IPS-NIHi7 (cell line): ENCODE results near the gene CDK8.
"Not testable (repeated sequence)": the region's sequence is repeated elsewhere in the genome, so short reads cannot be mapped to it uniquely, and the experiment has no call there.

Source experiments
- DNase-seq: peaks from one replicate; pipeline ENCODE4 v3.0.0; 2012; ENCODE audit warnings: mixed read lengths; ENCODE audit errors: extremely low spot score

The CDK8 gene

DNA sequence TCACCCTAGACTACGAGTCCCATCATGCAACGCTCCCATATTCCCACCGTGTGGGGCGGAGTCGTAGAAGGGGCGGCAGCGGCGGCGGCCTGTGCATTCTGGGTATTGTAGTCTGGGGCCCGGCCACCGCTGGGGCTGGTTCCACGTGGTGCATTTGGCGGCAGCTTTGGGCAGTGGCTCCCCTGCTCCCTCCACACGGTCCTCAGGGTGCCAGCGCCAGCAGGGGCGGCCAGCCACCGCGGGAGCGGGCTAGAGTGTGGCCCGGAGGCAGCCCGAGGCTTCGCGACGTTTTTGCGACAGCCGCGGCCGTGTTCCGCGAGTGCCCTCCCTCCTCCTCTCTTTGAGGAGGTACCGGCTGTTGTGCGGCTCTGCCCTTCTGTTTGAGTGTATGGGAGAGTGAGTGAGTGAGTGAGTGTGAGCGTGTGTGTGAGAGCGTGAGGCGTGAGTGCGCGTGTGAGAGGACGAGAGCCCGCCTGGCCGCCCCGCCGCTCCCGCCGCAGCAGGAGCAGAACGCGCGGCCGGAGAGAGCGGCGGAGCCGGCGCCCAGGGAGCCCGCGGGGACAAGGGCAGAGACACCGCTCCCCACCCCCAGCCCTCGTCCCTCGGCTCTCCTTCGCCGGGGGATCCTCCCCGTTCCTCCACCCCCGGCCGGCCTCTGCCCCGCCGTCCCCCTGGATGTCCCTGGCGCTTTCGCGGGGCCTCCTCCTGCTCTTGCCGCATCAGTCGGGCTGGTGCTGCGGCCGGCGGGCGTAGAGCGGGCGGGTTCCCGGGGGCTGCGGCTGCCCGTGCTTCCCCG is at the start of gene CDK8:
CDK8 (plus strand) TSS at position 343 of the 796 bp plus-strand sequence. CDS start 513 bp downstream, outside the sequence.
- DNase-seq = peak; percentile 86

DNA sequence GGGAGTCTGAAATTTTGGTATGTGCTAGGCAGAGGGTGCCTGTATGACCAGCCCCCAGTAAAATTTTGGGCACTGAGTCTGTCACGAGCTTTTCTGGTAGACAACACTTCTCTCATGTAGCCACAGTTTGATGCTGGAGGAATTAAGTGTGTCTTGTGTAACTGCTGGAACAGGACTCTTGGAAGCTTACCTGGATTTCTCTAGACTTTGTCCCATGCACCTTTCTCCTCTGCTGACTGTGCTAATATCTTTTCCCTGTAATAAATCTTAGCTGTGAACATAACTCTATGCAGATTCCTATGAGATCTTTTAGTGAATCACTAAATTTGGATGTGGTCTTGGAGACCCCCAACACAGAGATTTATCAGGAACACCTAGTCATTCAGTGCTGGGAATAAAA is 45.6 kb upstream of the CDK8 start:
- DNase-seq = no peak

DNA sequence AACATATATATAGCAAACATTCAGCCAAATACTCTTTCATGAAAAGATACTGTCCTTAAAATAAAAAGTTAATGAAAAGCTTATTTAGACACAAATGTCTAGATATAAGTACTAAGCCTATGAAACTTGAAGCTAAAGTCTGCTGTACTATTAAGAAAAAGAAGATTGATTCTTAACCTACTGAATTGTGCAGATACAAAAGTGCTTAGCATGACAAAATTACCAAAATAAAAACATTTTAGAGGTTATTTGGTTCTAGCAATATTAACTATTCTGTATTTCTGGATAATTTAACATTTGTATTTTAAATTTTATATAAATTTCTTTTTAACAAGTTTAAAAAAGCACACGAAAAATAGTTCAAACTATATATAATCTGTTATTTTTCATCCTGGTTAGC is 40.6 kb upstream of the CDK8 start:
- DNase-seq = no peak

DNA sequence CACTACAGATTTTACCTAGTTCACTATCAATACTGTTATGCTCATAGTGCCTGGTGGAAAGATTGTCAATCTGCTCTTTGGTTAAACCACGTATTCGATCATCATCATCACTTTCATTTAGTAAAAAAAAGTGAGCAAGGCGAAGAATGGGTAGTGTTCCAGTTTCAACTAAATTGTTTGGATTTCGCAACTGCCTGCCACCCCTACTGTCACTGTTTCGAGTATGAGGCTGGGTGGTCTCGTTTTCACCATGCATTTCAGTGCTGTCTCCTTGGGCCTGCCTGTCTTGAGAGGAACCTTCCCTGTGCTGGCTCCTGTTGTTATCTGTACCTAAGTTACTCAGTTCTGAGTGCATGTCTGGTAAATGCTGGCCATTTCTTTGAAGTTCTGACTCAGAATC is 39.9 kb upstream of the CDK8 start:
- DNase-seq = no peak

DNA sequence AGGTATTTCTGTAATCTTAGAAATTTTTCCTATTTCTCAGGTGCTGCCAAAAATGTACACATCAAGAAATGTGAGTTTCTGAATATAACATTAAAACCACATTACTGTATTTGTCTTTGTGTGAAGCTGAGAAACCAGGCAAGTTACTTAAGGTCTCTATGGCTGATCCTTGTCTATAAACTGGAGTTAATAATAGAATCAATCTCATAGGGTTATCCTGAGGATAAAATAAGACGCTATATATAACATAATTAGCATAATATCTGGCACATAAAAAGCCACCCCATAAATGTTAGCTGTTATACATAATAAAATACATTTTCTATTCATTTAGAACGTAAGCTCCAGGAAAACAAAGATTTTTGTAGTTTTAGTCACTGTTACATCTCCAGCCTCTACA is 37.9 kb upstream of the CDK8 start:
- DNase-seq = no peak

DNA sequence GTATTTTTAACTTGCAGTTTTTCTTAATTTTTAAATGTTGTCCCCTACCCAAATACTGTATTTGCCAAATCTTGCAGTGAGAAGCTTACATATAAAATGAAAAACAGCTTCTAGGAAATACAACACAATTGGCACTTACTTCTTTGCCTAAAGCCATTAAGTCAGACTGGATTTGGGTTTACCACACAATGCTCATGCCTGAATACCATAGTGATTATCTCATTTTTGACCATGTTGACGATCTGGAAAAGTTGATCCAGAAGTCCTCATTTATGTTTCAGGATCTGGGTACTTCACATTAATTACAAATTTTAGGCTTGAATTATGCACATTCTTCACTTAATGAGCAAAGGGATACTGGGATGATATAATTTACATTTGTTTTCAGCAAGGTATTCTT is 34.2 kb upstream of the CDK8 start:
- DNase-seq = no peak

DNA sequence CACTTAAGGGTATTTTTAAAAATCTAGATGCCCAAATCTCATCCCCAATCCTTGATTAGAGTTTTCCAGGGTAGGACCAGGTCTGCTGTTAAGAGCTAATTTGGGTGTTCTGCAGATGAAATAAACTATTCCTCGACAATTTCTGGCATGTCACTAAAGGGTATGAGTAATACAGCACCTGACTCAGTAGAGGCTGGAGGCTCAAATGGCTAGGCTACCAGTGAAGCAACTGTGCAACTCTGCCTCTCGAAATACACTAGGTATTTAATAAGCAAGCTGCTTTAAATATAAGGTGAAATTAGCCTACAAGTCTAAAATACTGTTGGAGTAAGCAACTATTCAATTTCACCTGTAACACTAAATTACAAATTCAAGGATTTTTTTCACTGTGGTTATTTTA is 33.4 kb upstream of the CDK8 start:
- DNase-seq = no peak

DNA sequence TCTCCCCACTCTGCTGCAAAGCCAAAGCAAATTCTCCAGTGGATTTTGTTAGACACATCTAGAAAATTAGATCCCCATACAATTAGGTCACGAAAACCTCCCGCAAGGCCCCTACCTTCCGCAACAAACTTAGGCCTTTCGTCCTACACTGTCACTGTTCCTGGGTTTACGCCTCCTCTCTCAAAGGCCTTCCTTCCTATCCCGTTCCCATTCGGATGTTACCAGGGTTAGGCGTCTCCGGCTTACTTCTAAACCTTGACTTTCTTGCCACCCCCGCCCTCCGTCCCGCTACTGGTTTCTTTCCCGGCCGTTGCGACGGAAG is 32.6 kb upstream of the CDK8 start:
- no peak for DNase-seq

DNA sequence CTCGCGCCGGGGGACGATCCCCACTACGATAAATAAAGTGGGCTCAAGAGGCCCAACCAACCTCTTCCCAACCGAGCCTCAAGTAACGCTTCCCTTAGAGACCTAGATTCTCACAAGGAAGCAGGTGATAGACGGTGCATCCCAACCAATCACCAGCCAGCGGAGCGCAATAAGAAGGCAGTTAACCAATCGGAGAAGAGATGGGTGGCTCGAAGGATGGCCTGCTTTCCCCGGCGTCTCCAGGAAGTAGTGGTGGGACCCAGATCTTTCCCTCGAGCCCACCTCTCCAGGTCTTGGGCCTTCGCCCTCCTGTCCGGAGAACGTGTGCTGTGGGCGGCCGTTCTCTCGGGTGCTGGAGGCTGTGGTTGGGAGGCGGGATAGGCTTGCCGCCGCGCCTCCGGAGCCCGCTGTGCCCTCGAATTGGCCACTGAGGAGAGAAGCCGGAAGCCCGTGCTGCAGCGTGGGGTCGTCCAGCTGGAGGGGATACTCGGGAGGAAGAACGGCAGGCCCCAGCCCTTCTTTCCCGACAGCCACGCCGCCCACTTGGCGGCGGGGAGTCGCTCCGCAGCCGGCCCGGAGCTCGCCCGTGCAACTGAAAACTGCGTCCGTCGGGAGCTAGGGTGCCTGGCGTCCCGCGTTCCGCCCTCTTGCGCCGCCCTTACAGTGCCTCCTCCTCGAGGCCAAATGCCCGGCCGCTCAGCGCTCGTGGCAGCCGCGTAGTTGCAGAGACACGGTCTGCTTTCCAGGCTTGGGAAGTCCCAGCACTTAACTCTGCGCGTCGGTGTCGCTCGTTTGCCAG is 32.0 kb upstream of the CDK8 start, which contains the start of gene RNF6:
RNF6 (minus strand) TSS at position 594 of the 799 bp plus-strand sequence. CDS start 2,665 bp downstream, outside the sequence.
- peak; percentile 99 for DNase-seq

DNA sequence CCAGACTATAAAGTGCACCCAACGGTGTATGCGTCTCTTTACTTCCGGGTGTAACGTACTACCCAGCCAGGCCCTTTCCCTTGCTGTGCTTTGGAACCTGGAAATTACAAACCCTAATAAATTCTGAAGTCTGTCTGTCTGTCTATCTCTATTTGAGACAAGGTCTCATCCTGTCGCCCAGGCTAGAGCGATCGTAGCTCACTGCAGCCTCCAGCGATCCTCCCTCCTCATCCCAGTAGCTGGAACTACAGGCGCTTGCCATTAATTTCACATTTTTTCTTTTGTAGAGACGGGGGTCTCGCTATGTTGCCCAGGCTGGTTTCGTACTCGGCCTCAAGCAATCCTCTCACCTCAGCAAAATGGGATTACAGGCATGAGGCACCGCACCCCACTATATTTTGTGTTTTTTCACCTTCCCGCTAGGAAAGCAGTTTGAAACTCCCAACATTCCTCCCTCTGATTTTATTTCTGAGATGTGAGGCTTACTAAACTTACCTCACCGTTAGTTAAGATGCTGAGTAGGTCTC is 31.3 kb upstream of the CDK8 start:
- DNase-seq = no peak

DNA sequence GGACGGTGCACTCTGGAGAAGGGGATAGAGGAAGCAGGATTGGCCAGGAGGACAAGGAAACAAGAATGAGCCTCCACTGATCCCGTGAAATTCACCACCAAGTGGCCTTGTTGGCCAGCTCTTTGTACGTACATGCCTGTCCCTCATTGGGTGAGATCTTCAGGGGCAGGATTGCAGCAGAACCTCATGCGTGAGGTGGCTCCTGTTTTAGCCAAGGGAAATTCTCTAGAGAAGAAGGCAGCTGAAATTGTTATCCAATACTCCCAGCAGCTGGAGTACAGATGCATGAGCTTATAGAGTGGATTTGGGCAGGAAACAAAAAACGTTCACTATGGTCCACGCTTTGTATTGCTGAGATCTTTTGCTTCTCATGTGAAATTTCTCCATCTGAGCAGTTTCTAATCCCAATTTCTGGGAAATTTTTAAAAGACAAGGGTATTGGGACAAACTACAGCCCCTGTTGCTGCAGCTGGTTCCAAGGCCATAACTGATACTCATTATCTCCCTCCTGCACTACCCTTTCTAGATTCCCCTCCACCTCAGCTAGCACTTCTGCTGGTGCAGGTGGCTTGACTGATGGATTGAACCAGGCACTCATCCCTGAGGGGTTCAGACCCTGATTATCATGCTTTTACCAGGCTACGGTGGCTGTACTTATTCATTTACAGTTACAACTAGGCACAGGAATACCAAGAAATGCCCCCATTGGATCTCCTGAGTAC is 27.9 kb upstream of the CDK8 start:
- no peak for DNase-seq

DNA sequence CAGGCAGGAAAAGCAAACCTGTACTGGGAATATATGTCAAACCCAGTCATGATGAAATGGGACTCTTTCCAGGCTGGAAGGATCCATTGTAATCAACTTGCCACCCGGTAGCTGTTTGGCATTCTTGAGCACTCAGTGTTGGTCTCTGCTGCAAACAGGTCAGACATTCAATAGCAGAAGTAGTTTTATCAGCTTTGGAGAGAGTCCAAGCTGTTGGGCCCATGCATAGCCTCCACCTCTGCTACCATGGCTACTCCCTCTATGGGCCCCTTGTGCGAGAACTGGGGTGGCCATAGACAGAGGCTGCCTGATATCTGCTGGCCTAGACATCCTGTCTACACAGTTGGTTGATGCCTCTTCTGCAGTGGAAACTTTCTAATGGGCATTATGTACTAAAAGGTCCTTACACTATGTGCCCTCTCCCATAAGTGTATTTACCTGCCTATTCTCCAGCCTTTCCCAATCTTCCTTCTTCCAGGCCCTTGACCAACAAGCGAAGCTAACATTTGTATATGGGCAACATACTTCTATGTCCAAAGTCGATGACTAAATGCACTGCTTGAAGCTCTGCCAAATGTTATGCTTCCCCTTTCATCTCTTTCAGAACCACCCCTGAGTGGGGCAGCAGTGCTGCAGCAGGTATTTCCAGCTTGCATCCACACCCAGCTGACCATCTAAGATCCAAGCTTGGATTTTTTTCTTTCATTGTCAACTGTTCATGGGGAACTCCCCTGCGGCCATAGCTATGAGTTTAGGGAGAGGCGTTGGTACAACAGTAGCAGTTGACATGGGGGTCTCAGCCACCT is 26.6 kb upstream of the CDK8 start:
- DNase-seq = no peak

DNA sequence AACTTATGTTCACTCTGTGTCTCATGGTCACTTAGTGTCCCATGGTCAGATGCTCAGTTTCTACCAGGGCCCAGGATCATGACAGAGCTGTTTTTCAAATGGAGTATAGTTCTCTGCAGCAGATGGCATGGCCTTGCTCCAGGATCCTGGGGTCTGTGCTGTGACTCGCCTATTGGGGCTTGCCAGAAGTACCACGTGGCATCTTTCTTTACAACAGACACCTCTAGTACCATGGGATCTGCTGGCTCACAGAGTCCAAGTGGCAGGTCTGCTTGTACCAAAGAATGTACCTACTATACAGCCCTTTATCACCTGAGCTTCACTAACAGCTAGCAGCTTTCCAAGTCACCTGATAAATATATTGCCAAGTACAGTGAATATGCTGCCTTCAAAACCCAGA is 25.8 kb upstream of the CDK8 start:
- DNase-seq = no peak

DNA sequence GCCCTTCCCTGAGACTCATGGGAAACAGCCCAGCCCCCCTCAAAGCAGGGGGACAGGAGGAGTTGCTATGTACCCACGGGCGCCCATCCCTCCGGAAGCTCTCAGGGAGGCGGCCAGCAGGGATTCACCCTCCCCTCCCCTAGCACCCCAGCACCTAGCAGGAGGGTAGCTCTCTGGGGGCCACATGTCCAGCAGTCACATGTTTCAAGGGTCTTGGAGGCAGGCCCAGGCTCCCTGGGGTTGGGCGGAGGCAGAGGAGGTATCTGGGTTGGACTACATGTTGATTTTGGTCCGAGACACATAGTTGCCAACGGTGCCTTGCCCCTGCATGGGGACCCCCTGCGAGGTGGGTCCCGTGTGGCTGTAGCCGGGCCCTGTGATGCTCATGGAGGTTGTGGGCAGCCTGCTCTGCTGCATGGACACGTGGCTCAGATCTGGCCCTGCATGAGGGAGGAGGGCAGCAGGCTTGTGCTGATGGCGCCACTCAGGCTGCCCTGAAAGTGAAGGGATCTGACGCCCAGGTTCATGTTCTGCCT is 24.8 kb upstream of the CDK8 start:
- no peak for DNase-seq

DNA sequence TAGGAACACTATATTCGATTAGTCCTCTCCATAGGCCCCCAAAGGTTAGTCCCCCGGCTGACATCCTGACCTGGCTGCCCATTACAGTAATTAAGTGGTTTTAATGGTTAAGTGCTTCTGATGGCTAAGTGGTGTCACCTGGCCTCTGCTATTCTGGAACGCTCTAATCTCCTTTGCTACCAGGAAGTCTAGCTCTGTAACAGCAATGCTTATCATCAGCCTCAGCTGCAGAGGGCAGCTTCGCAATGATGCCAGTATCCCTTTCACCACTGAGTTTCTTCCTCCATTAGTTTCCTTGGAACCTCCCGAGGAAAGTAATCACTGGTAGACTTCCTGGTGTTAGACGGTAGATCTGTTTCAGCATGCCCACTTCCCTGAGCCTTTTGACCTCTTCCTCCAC is 23.2 kb upstream of the CDK8 start:
- DNase-seq = no peak

DNA sequence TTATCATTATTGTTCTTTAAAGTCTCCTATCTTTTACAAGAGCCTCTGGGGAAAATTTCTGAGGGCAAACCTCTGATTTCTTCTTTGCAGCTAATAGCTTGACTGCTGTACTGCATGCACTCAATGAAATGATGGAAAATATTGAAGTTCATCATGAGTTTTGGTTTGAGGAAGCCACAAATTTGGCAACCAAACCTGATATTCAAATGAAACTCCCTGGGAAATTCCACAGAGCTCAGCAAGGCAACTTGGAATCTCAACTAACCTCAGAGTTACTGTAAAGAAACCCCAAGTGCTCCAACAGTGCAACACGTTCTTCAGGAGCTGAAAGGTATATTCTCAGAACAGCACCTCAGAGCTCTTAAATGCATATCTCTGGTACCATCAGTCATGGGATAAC is 17.6 kb upstream of the CDK8 start:
- no peak for DNase-seq

DNA sequence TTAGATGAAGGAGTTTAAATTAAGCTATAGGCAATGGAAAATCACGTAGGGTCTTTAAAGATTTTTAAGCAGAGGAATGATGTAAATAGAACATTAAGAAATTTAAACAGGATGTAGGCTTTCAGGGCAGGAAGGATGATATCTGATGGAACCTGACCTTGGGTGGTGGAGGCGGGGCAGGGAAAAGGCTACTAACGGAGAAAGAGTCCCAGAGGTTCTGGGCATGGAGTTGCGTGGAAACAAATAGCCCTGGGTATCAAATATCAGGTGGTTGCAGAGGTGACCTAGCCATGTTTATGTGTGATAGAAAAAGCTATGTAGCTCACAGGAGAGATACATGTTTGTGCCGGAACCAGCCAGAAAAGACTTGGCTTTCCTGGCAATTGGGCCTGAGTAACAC is 7.8 kb upstream of the CDK8 start:
- DNase-seq = no peak

DNA sequence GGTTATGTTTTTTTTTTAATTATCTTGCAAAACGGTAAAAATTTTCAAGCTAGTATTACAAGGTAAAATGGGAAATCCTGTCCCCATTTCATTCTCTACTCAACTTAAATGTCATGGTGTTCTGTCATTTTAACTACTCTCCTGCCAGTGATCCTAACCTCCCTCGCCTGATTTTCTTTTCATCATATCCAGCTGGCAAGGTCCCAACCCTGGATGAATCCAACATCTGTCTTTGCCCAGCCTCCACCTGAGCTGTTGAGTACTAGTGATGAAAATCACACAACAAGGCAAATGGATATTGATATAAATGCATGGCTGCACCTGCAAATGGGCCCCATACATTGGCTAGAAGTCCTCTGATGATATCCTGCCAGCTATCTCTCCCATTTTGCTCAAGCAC is 6.9 kb upstream of the CDK8 start:
- no peak for DNase-seq

DNA sequence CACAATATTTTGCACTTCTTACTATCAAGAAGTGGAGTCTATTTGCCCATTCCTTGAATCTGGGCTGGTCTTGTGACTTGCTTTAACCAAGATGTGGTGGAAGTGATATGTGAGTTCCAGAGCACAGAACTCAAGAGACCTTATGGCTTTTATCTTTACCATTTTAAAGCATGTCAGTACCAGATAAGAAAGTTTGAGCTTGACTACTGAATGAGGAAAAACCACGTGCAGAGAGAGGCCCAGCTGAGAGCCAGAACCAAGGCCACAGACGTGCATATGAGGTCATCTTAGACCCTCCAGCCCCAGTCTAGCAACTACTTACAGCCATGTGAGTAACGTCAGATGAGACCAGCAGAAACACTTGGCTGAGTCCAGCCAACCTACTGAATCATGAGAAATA is 6.3 kb upstream of the CDK8 start:
- no peak for DNase-seq

DNA sequence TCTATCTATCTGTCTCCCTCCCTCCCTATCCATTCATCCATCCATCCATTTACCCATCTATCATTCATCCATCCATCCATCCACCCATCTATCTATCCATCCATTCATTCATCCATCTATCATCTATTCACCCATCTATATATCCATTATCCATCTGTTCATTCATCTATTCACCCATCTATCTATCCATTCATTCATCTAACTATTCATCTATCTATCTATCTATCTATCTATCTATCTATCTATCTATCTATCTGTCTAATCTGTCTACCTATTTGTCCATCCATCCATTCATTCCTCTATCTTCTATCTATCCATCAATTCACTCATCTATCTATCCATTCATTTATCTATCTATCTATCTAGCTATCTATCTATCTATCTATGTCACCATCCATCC is 4.4 kb upstream of the CDK8 start:
- DNase-seq = no peak

DNA sequence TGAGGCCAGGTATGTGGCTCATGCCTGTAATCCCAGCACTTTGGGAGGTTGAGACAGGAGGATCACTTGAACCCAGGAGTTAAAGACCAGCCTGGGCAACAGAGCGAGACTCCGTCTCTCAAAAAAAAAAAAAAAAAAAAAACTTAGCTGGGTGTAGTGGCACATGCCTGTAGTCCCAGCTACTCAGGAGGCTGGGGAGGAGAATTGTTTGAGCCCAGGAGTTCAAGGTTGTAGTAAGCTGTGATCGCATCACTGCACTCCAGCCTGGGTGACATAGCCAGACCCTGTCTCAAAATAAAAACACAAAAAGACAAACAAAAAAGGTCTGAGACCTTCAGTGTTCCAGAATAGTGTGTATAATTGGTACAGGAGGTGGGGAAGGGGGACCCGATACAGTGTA is 1.9 kb upstream of the CDK8 start:
- not testable (repeated sequence) for DNase-seq
